ENCODE measurements around the gene LILRB1. TPM values are rescaled to one million over a fixed set of nuclear protein-coding genes. Genes with fewer than 3 reads are reported as not detected.
"Not testable (repeated sequence)": the region's sequence is repeated elsewhere in the genome, so short reads cannot be mapped to it uniquely, and the experiment has no call there.

LILRB1 gene
- total and polyA plus RNA-seq, 2 experiments from 2014 or later = not detected

- Histone ChIP-seq H3K4me1 (ENCODE audit: insufficient read depth) (no peaks in the 10 kb centered on the region), H3K4me2 (no peak overlapping the region), H3K4me3 (no peak overlapping the region), H3K36me3 (replicated peaks; ENCODE audit: insufficient read depth, low read depth) (no peaks in the 10 kb centered on the region), H3K27me3 (no peaks in the 10 kb centered on the region), H3K9me3 (ENCODE audit: low read depth) (no peaks in the 10 kb centered on the region), H3K9me2 (replicated peaks; ENCODE audit: insufficient read depth) (no peaks in the 10 kb centered on the region), H2AFZ (no peak overlapping the region), H3K27ac (no peak overlapping the region), H3K79me2 (no peaks in the 10 kb centered on the region), H4K20me1 (ENCODE audit: insufficient read depth, poor library complexity, severe bottlenecking) (no peaks in the 10 kb centered on the region)
- 87% methylated on average over 18 of the region's 18 CpGs for WGBS (ENCODE audit: low lambda C conversion rate, missing lambda C conversion rate)
- DNase-seq (ENCODE audit: low spot score) = no peak
- TF ChIP-seq CTCF (IDR thresholded peaks at IDR 0.05; ENCODE audit: poor library complexity) (no peak), EZH2phosphoT487 (IDR thresholded peaks at IDR 0.05; ENCODE audit: low read depth, severe bottlenecking, unreplicated experiment) (no peak), EZH2 (IDR thresholded peaks at IDR 0.05; ENCODE audit: borderline replicate concordance) (no peak)
Observed at GRCh38 chr19:54638683-54639082, 8.4 kb downstream of the LILRB1 start.

- not testable (repeated sequence) for H3K4me2 ChIP-seq; H3K36me3 ChIP-seq (replicated peaks; ENCODE audit: insufficient read depth, low read depth); H3K4me3 ChIP-seq; H3K27ac ChIP-seq; H3K4me1 ChIP-seq (ENCODE audit: insufficient read depth); H3K27me3 ChIP-seq; H3K9me3 ChIP-seq (ENCODE audit: low read depth); H2AFZ ChIP-seq; DNase-seq (ENCODE audit: low spot score); H4K20me1 ChIP-seq (ENCODE audit: insufficient read depth, poor library complexity, severe bottlenecking); H3K79me2 ChIP-seq; H3K9me2 ChIP-seq (replicated peaks; ENCODE audit: insufficient read depth)
- WGBS (ENCODE audit: low lambda C conversion rate, missing lambda C conversion rate) = 80% methylated on average over 5 of the region's 5 CpGs
Observed at GRCh38 chr19:54642953-54643352, 12.7 kb downstream of the LILRB1 start.

GRCh38 chr19:54643583-54643982 is 13.3 kb downstream of the LILRB1 start:
- 69% methylated on average over 6 of the region's 6 CpGs for WGBS (ENCODE audit: low lambda C conversion rate, missing lambda C conversion rate)

GRCh38 chr19:54644056-54644455 is 13.8 kb downstream of the LILRB1 start:
- H3K4me1 ChIP-seq (ENCODE audit: insufficient read depth) = no peaks in the 10 kb centered on the region
- no peak for DNase-seq (ENCODE audit: low spot score)
- 48% methylated on average over 5 of the region's 5 CpGs for WGBS (ENCODE audit: low lambda C conversion rate, missing lambda C conversion rate)

More at GRCh38 chr19:54643583-54643982, 13.3 kb downstream of the LILRB1 start:
- DNase-seq (ENCODE audit: low spot score); H3K27ac ChIP-seq; H4K20me1 ChIP-seq (ENCODE audit: insufficient read depth, poor library complexity, severe bottlenecking); H2AFZ ChIP-seq; H3K9me2 ChIP-seq (replicated peaks; ENCODE audit: insufficient read depth); H3K4me3 ChIP-seq; H3K9me3 ChIP-seq (ENCODE audit: low read depth); H3K36me3 ChIP-seq (replicated peaks; ENCODE audit: insufficient read depth, low read depth); H3K4me2 ChIP-seq; H3K4me1 ChIP-seq (ENCODE audit: insufficient read depth); H3K27me3 ChIP-seq; H3K79me2 ChIP-seq: not testable (repeated sequence)

More at GRCh38 chr19:54644056-54644455, 13.8 kb downstream of the LILRB1 start:
- TF ChIP-seq EZH2phosphoT487 (IDR thresholded peaks at IDR 0.05; ENCODE audit: low read depth, severe bottlenecking, unreplicated experiment) (no peak), EZH2 (IDR thresholded peaks at IDR 0.05; ENCODE audit: borderline replicate concordance) (no peak), CTCF (IDR thresholded peaks at IDR 0.05; ENCODE audit: poor library complexity) (no peak)
- Histone ChIP-seq H3K27me3 (no peaks in the 10 kb centered on the region), H2AFZ (no peak overlapping the region), H3K9me2 (replicated peaks; ENCODE audit: insufficient read depth) (no peaks in the 10 kb centered on the region), H3K9me3 (ENCODE audit: low read depth) (no peaks in the 10 kb centered on the region), H3K36me3 (replicated peaks; ENCODE audit: insufficient read depth, low read depth) (no peaks in the 10 kb centered on the region), H4K20me1 (ENCODE audit: insufficient read depth, poor library complexity, severe bottlenecking) (no peaks in the 10 kb centered on the region), H3K79me2 (no peaks in the 10 kb centered on the region), H3K4me2 (no peak overlapping the region), H3K27ac (no peak overlapping the region), H3K4me3 (no peak overlapping the region)
